OCI-LY7 (cell line): Measurements from ENCODE around the gene MAPK12.

Experiments used
- CTCF ChIP-seq: fragments of 200-600 bp; sonication (generic); conservative IDR thresholded peaks from 2 replicates; pipeline ENCODE4 v1.5.1; 2014; ENCODE audit warnings: mild to moderate bottlenecking, antibody characterized with exemption, low read length, moderate library complexity, mixed read lengths
- EZH2phosphoT487 ChIP-seq: fragments of 200-600 bp; sonication (generic); IDR thresholded peaks from 2 replicates; pipeline ENCODE4 v1.6.1; 2018; ENCODE audit warnings: low read depth, borderline replicate concordance, mild to moderate bottlenecking, mixed run types, antibody characterized with exemption, low read length, moderate library complexity, mixed read lengths

- TF ChIP-seq CTCF (no peak), EZH2phosphoT487 (no peak)
Observed at GRCh38 chr22:50289151-50289941, 27.9 kb upstream of the MAPK12 start.
